HG02623 (cell line): Measurements from ENCODE around the gene GSDME.

Source experiments
- ATAC-seq: cut with Tn5 transposase; IDR thresholded peaks from one replicate; pipeline ENCODE4 v1.9.1; 2021; ENCODE audit warnings: moderate library complexity; ENCODE audit not compliant: unreplicated experiment

The GSDME gene

GRCh38 chr7:24773646-24774045, 16.4 kb upstream of the GSDME start:
- ATAC-seq, result no peak

GRCh38 chr7:24769851-24770250, 12.6 kb upstream of the GSDME start:
- ATAC-seq, result no peak

- no peak for ATAC-seq
Observed at GRCh38 chr7:24769014-24769830, 12.0 kb upstream of the GSDME start.

DNA sequence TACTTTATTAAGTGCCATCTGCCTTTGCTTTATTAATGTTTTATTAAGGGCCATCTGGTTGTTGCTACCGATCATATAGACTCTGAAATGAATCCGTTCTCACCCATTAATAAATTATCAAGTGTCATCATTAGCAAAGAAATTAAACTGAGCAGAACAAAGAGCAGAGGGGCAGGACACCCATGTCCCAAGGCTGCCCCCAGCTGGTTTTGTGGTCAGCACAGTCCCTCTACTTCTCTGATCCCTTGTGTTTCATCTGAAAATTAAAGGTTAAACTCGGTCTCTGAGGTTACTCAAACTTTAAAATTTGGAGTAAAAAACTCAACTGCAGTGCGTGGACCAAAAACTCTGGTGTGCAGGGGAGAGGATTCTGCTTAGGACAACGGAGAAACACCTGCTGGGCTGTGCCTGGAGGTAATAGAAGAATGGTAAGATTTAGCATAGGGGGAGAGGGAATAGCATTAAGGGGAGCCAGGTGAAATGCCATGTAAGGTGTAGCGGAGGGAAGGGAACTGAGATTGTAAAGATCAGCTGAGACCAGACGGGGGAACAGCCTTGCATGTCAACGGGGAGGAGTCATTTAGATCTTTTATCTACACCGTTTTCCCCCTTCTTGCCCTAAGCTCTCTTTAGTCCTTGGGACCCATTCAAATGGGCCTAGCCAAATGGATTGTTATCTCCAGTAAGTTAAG, 10.8 kb upstream of the GSDME start:
- ATAC-seq, result no peak

DNA sequence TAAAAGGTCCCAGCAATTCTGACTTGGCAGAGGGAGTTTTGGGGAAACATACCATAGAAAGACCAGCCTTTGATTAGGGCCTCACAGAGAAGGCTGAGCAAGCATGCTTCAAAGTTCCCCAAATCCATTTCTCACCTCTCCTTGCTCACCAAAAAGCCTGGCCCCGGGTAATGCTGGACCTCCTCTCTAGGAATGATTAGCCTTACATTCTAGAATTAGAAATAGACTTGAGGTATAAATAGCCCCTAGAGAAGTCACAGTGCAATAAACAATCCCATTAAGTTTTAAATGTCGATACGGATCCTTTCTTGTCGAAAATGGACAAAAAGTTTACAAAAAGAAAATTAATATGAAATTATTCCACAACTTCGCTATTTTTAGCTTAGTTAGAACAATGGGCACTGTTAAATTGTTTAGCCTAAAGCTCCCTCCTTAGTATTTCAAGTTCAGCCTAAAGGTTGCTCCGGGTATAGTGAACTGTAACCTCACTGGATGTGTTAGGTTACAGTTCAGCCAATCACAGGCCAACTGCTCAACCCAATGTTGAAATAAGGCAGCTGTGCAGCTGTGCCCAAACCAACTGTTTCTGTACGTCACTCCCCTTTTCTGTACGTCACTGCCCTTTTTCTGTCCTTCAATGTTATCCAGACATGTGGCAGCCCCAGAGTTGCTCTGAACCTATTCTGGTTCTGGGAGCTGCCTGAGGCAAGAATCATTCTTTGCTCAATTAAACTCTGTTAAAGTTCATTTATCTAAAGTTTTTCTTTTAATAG, 7.9 kb upstream of the GSDME start:
- no peak for ATAC-seq

DNA sequence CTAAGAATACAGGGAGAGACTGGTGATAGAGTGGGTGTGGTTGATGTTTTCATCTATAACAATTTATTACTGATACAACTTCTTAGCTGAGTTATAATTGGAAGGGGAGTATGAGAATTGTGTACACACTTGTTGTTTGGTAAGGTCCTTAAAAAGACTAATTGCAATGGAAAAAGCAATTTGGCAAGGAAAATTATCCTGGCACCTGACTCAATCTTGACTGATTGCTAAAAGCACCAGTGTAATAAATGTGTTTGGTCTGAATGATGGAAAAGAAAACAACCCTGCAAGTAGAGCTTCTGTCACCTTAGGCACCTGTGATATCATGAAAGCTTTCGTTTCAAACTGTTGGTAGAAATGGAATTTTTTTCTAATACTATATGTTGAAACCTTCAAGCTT, 6.7 kb upstream of the GSDME start:
- no peak for ATAC-seq

GRCh38 chr7:24763303-24763901, 6.1 kb upstream of the GSDME start:
- no peak for ATAC-seq

- ATAC-seq, result no peak
Observed at GRCh38 chr7:24762771-24763170, 5.5 kb upstream of the GSDME start.

DNA sequence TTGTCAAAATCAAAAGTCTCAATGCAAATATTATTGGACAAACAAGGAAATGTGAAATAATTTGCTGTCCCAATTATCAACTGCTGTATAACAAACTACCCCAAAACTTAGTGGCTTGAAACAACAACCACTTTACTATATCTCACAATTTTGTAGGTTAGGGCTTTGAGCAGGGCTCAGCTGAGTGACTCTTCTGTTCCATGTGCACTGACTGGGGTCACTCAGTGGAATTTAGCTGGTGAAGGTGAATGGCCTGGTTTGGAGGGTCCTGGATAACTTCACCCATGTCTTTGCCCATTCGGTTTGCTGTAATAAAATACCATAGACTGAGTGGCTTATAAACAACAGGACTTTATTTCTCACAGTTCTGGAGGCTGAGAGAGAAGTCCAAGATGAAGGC, 3.7 kb upstream of the GSDME start:
- no peak for ATAC-seq

DNA sequence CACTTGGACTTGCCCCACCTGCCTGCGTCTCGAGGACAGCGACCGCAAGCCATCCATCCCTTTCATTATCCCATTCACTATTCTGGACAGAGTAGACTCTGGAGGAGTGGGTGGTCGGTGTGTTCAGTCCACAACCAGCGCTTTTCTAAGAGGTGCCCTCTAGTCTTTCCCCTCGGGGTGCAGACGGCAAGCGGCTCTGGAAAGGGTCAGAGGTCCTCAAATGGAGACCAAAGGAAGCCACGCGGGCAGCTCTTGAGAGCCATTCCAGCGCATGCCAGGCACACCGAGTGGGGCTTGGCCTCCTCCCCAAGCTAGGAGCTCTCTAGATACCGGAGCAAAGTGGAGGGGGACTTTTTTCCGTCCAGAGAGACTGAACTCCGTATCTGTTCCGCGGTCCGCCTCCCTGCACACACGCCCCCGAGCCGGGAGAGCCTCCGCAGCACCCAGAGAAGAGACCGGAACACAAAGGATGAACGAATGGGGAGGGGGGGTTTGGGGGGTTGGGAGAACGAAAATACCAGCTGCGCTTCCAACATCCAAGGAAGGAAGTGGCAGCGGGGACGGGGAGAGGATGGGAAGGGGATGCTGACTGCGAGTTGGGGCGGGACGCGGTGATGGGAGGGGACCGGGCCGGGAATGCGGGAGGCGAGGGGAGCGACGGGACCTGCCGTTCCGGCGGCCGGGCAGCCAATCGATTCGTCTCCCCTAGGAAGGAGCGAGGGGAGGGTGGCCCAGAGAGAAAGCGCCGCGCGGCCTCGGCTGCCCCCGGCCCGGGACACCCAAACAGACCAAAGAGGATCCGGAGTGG, 515 bp downstream of the GSDME start:
- ATAC-seq, result peak; percentile 7

DNA sequence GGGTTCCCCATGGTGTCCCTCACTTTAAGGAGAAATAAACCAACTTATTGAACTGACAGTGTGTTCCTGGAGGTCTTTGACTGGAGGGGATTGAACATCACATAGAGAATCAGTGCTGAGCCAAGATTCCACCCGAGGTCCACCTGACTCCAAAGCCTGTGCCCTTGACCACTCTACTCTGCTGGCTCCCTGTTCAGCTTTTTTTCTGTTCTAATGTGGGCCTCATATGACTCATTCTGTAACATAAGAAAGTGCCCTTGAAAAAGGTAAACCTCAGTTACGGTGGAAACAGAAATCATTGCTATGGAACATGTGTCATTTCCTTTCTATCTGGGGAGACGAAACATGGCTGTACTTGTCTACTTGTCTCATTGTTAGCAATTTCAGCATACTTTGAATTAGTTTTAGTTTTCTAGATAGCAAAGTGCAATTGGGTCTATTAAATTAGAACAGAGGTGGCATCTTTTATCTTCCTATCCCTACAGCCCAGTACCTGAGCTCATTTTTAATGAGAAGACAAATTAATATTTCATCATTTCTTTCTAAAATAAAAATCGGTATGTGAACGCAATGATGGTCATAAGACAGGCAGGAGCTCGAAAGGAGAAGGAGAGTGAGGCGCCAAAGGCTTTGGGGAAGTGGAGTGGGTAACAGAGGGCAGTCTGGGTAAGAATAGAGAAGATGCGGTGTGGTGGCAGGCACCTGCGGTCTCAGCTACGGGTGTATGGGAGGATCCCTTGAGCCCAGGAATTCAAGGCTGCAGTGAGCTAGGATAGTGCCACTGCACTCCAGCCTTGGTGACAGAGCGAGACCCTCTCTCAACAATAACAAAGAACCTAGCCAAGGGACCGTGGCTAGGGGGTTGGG, 1.5 kb downstream of the GSDME start:
- ATAC-seq, result peak; percentile 53

DNA sequence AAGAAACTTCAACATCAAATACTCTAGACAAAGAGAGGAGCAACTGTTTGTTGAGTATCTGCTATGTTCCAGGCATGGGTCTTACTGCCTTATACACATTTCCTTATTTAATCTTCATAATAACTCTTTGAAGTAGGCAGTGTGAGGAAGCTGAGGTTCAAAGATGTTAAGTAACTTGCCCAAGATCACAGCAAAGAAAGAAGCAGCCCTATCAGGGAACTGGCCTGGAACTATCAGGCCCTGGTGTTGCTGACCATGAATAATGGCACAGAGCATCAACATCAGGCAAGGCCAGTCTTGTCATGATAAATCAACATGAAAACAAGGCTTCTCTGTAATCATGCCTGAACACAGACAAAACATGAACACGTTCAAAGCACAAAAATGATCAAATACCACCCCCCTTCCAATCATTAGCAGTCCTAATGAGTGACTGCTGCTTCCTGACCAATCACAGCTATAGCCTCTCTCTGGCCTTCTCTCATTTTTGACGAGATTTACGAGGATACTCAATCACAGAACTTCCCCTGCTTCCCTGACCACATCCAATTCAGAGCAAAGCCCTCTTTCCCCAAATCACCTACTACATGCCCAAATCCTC, 2.3 kb downstream of the GSDME start:
- ATAC-seq, result no peak

GRCh38 chr7:24752073-24752800, 5.0 kb downstream of the GSDME start:
- no peak for ATAC-seq

DNA sequence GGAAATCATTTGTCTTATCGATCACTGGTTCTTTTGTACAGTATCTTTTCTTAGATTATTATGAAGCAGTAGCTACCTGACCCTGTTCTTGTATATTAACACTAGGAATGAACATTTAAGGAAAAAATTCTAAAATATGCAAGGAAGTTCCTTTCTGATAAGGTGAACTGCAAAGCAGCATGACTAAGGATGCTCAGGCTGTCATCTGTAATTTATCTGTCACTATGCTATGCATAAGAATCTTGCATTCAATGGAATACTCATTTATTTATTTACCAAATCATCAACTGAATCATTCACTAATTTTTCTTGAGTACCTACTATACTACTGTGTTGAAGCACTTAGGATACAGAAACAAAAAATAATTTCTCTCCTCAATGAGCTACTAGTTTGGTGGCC, 5.8 kb downstream of the GSDME start:
- ATAC-seq, result no peak

DNA sequence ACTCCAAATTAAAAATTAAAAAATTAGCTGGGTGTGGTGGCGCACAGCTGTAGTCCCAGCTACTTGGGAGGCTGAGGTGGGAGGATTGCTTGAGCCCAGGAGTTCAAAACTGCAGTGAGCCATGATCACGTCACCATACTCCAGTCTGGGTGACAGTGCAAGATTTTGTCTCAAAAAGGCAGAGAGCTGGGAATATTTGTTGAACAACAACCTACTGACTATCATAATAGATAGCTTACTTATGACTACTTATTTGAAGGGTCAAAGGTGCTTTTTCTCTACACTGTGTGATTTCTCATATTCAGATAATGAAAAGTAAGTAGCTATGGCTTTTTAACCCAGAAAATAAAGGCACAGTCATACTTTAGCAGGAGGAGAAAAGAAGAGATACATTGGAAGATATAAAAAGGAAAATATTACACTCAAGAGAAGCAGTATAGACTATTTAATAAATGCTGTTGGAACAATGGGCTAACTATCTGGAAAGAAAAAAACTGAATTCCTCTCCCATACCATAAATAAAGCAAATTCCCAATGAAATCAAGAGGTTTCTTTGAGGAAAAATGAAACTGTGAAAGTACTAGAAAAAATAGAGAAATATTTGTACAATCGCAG, 6.7 kb downstream of the GSDME start:
- ATAC-seq, result no peak

DNA sequence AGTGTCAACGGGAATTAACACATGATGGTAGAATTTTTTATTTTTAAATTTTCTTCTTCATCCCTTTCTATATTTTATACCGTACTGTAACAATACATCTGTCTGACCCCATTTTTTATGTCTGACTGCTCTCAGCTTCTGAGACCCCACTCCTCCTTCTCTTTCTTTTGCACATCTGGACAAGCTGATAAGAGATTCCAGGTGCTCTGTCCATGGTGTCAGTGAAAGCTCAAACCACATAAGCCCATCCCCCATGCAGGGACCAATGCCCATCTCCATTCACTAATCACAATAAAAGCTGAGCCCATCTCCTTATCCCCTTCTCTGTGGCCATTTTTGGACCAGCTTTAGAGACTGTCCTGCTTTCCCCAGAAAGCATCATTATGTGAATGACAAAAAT, 8.7 kb downstream of the GSDME start:
- no peak for ATAC-seq

DNA sequence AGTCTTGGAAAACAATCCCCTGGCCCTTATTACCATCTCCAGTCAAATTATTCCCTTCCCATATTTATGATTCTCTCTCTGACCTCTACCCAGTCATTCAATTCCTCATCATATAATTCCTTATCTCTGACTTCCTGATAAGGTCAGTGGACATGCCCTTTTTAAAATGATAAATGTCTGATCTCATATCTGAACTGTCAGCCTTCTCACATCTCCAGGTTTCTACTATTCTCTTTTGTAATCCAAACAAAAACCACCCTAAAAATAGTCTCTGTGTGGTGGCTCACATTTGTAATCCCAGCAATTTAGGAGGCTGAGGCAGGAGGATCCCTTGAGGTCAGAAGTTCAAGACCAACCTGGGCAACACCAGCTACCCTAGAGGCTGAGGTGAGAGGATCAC, 11.9 kb downstream of the GSDME start:
- no peak for ATAC-seq

DNA sequence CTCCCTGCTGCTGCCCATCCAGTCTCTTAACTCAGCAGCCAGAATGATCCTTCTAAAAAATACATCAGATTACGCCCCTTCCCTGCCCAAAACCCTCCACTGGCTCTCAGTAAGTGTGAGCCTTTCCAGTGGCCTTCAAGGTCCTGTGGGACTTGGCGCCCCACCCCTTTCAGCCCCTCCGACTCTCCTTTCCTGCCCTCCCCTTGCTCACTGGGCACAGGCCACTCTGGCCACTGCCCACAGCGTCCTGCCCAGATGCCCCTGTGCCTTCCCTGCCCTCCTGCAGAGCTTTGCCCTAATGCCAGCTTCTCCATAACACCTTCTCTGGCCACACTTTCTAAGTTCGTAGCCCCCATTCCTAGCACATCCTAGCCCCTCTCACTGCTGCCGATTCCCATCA, 13.8 kb downstream of the GSDME start:
- ATAC-seq, result no peak
